Measurements from ENCODE around the gene ZDHHC17.

Gene ZDHHC17

DNA sequence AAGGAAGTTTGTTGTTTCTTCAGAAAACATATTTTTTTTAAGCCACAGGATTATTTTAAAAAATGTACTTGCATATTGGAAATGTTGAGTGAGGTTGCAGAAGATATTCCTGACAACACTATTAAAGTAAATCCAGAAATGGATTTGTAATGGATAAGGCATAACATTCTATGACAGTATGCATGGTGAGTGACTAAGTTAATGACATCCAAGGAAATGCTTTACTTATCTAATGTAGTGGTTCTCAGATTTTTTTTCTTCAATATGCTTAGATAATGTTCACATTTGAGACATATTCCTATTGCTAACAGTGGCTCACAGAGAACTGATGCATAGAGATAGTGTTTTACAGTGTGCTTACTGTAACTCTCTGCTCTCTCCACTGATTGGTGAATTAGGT, 49.4 kb downstream of the ZDHHC17 start:
- CTCF ChIA-PET, result no interaction called here
- no peak for DNase-seq
- no peak overlapping the region for H3K27ac Mint-ChIP-seq
- H3K36me3 Mint-ChIP-seq, result peaks cover 8% of the 10 kb centered on the region
- no peak overlapping the region for H3K4me3 Mint-ChIP-seq
- no peaks in the 10 kb centered on the region for H3K27me3 Mint-ChIP-seq
- no peaks in the 10 kb centered on the region for H3K4me1 Mint-ChIP-seq
- no peaks in the 10 kb centered on the region for H3K9me3 Mint-ChIP-seq

DNA sequence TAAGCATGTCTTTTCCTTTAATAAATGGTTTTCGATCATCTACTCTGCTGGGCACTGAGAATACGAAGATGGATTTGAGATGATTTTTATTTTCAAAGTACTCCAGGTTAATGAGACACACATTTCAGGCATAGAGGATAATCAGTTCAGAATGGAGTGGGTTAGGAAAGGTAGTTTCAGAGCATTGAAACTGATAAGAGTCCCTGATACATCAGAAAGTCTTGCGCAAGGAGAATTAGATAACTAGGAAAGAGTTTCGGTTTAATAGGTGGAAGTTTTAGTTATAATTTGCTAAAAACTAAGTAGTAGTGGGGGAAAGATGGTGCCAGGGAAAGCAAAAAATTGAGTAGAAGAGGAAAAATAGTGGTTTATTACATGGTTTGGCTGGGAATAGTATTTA, 50.1 kb downstream of the ZDHHC17 start:
- Mint-ChIP-seq H3K4me1 (no peaks in the 10 kb centered on the region), H3K27me3 (no peaks in the 10 kb centered on the region), H3K36me3 (peaks cover 8% of the 10 kb centered on the region), H3K9me3 (no peaks in the 10 kb centered on the region), H3K27ac (no peak overlapping the region), H3K4me3 (no peak overlapping the region)
- DNase-seq, result no peak
- CTCF ChIA-PET, result no interaction called here

DNA sequence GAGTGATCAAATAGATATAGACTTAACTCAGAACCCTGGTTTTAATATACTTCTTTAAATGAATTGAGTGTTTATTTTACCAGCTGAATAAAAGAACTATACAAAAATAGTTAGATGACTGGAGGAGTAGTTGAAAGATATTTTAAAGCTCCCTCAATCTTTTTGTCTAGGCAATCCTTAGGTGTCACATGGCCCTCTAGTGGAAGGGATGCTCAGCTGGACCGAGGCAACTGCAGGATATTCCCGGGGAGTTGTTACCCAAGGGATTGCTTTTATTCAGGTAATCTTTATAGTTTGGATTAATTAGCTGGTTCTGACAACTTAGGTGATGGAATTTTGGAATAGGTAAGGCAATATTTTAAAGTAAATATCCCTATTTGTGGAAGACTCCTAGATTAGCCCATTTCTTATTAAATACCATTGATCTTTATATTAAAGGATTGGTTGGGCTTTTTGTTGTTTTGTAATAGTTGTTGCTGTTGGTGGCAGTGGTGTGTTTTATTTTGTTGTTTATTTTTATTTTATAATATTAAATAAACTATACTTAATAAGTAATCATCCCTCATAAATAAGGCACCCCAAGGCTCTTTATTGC, 57.1 kb downstream of the ZDHHC17 start:
- no peak for DNase-seq
- Mint-ChIP-seq H3K4me1 (no peaks in the 10 kb centered on the region), H3K36me3 (peaks cover 10% of the 10 kb centered on the region), H3K27me3 (no peaks in the 10 kb centered on the region), H3K4me3 (no peak overlapping the region), H3K9me3 (no peaks in the 10 kb centered on the region), H3K27ac (no peak overlapping the region)
- CTCF ChIA-PET, result interaction anchor here (1.1 to 1.3 kb wide), 2 partner anchors 190 to 199 kb away, joined by 3 to 4 read pairs; no protein-coding TSS in a partner anchor

DNA sequence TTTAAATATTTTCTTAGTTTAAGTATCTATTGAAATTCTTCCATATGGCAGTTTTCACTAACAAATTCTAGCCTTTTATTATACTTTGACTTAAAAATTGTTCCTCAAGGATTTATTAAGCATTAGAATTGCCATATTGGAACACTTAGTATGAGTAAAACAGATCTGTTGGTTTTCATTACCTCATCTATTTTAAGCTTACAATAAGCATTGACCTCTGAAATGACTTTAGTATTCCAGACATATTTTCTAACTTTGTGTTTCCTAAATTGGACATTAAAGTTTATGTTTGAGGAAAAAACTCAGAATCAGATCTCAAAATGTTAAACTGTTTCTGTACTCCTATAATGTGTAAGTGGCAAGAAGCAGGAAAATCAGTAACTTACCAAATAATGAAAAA, 66.5 kb downstream of the ZDHHC17 start:
- no peak for DNase-seq
- no peak overlapping the region for H3K4me3 Mint-ChIP-seq
- H3K27me3 Mint-ChIP-seq, result no peaks in the 10 kb centered on the region
- no peaks in the 10 kb centered on the region for H3K9me3 Mint-ChIP-seq
- CTCF ChIA-PET, result no interaction called here
- peaks cover 24% of the 10 kb centered on the region for H3K36me3 Mint-ChIP-seq
- no peak overlapping the region for H3K27ac Mint-ChIP-seq
- no peaks in the 10 kb centered on the region for H3K4me1 Mint-ChIP-seq

DNA sequence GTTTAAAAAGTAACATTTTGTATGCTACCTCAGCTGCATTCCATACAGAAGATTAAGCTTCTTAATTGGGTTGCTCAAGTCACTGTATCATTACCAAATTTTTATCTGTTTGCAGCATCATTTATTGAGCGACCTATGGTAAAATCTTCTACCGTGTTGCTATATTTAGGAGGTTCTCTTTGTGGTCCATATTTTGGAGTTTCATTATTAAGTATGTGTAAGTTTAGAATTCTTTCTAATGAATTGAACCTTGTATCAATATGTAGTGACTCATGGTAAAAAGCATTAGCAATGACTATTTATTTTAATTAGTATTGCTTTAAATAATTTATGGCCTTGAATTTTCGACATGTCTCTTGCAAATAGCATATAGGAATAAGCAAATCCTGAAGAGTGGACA, 72.7 kb downstream of the ZDHHC17 start:
- no peak overlapping the region for H3K4me3 Mint-ChIP-seq
- H3K36me3 Mint-ChIP-seq, result peaks cover 6% of the 10 kb centered on the region
- H3K27ac Mint-ChIP-seq, result no peak overlapping the region
- CTCF ChIA-PET, result no interaction called here
- no peaks in the 10 kb centered on the region for H3K4me1 Mint-ChIP-seq
- H3K9me3 Mint-ChIP-seq, result no peaks in the 10 kb centered on the region
- no peak for DNase-seq
- H3K27me3 Mint-ChIP-seq, result no peaks in the 10 kb centered on the region

DNA sequence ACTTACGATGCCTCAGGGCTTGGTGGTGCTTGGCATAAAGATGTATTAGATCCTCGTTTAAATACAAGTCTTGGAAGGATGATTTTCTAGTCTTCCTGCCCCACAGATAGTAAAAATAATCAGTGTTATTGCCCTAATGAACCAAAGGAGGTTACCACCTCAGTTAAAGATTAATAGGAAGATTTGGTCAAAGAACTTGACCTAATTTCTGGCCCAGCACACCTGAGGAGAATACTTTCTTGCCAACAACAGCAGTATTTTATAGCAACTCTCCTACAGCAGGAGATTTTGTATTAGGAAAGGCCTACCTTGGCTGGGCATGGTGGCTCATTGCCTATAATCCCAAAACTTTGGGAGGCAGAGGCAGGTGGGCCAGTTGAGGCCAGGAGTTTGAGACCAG, 83.3 kb downstream of the ZDHHC17 start:
- H3K36me3 Mint-ChIP-seq, result peaks cover 24% of the 10 kb centered on the region
- no peaks in the 10 kb centered on the region for H3K4me1 Mint-ChIP-seq
- H3K9me3 Mint-ChIP-seq, result no peaks in the 10 kb centered on the region
- no peak overlapping the region for H3K4me3 Mint-ChIP-seq
- no peaks in the 10 kb centered on the region for H3K27me3 Mint-ChIP-seq
- H3K27ac Mint-ChIP-seq, result no peak overlapping the region
- CTCF ChIA-PET, result no interaction called here
- no peak for DNase-seq

GRCh38 chr12:76848132-76848531, 84.2 kb downstream of the ZDHHC17 start:
- CTCF ChIA-PET, result no interaction called here
- Mint-ChIP-seq H3K27ac (no peak overlapping the region), H3K4me1 (no peaks in the 10 kb centered on the region), H3K36me3 (peaks cover 26% of the 10 kb centered on the region), H3K27me3 (no peaks in the 10 kb centered on the region), H3K9me3 (no peaks in the 10 kb centered on the region), H3K4me3 (no peak overlapping the region)
- DNase-seq, result no peak

- H3K36me3 Mint-ChIP-seq, result peaks cover 29% of the 10 kb centered on the region
- no peak overlapping the region for H3K27ac Mint-ChIP-seq
- CTCF ChIA-PET, result no interaction called here
- H3K4me1 Mint-ChIP-seq, result no peaks in the 10 kb centered on the region
- H3K9me3 Mint-ChIP-seq, result no peaks in the 10 kb centered on the region
- H3K27me3 Mint-ChIP-seq, result no peaks in the 10 kb centered on the region
- H3K4me3 Mint-ChIP-seq, result no peak overlapping the region
- DNase-seq, result no peak
Observed at GRCh38 chr12:76852106-76852505, 88.2 kb downstream of the ZDHHC17 start.

DNA sequence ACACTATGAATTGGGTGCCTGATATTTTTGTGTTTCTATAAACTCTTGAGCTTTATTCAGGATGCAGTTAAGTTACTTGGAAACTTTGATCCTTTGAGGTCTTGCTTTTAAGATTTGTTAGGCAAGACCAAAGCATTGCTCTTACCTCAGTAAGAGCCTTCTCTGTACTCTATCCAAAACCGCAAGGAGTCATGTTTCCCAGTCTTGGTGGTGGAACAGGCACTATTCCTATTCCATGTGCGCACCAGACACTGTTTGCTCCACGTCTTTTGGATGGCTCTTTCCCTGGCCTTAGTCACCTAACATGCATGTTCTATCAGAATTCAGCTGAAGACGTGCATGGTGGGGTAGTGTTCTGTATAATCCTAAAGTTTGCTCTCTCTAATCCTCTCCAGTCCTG, 91.4 kb downstream of the ZDHHC17 start:
- H3K4me3 Mint-ChIP-seq, result no peak overlapping the region
- no peaks in the 10 kb centered on the region for H3K9me3 Mint-ChIP-seq
- CTCF ChIA-PET, result no interaction called here
- DNase-seq, result no peak
- no peak overlapping the region for H3K27ac Mint-ChIP-seq
- peaks cover 25% of the 10 kb centered on the region for H3K36me3 Mint-ChIP-seq
- H3K4me1 Mint-ChIP-seq, result no peaks in the 10 kb centered on the region
- no peaks in the 10 kb centered on the region for H3K27me3 Mint-ChIP-seq

- Mint-ChIP-seq H3K4me1 (no peaks in the 10 kb centered on the region), H3K9me3 (no peaks in the 10 kb centered on the region), H3K27ac (no peak overlapping the region), H3K4me3 (no peak overlapping the region), H3K36me3 (peaks cover 20% of the 10 kb centered on the region), H3K27me3 (no peaks in the 10 kb centered on the region)
- CTCF ChIA-PET, result interaction anchor here (0.7 kb wide), 1 partner anchor 158 kb away, joined by 3 read pairs; no protein-coding TSS in a partner anchor
- no peak for DNase-seq
Observed at GRCh38 chr12:76856018-76856644, 92.2 kb downstream of the ZDHHC17 start.

- H3K36me3 Mint-ChIP-seq, result peaks cover 8% of the 10 kb centered on the region
- H3K4me1 Mint-ChIP-seq, result no peaks in the 10 kb centered on the region
- H3K4me3 Mint-ChIP-seq, result no peak overlapping the region
- no peak for DNase-seq
- H3K27me3 Mint-ChIP-seq, result peaks cover 7% of the 10 kb centered on the region
- CTCF ChIA-PET, result no interaction called here
- no peak overlapping the region for H3K27ac Mint-ChIP-seq
- H3K9me3 Mint-ChIP-seq, result no peaks in the 10 kb centered on the region
Observed at GRCh38 chr12:76859611-76860010, 95.7 kb downstream of the ZDHHC17 start.

- H3K9me3 Mint-ChIP-seq, result no peaks in the 10 kb centered on the region
- H3K4me3 Mint-ChIP-seq, result no peak overlapping the region
- peaks cover 3% of the 10 kb centered on the region for H3K36me3 Mint-ChIP-seq
- H3K27ac Mint-ChIP-seq, result no peak overlapping the region
- no peaks in the 10 kb centered on the region for H3K4me1 Mint-ChIP-seq
- peaks cover 7% of the 10 kb centered on the region for H3K27me3 Mint-ChIP-seq
- no peak for DNase-seq
- CTCF ChIA-PET, result no interaction called here
Observed at GRCh38 chr12:76860256-76860655, 96.3 kb downstream of the ZDHHC17 start.

- no peak overlapping the region for H3K27ac Mint-ChIP-seq
- no peaks in the 10 kb centered on the region for H3K36me3 Mint-ChIP-seq
- DNase-seq, result no peak
- H3K4me1 Mint-ChIP-seq, result no peaks in the 10 kb centered on the region
- H3K27me3 Mint-ChIP-seq, result peaks cover 10% of the 10 kb centered on the region
- no peak overlapping the region for H3K4me3 Mint-ChIP-seq
- CTCF ChIA-PET, result interaction anchor here (0.6 kb wide), 1 partner anchor 34 kb away, joined by 3 read pairs; no protein-coding TSS in a partner anchor
- H3K9me3 Mint-ChIP-seq, result no peaks in the 10 kb centered on the region
Observed at GRCh38 chr12:76863005-76863670, 99.2 kb downstream of the ZDHHC17 start.

DNA sequence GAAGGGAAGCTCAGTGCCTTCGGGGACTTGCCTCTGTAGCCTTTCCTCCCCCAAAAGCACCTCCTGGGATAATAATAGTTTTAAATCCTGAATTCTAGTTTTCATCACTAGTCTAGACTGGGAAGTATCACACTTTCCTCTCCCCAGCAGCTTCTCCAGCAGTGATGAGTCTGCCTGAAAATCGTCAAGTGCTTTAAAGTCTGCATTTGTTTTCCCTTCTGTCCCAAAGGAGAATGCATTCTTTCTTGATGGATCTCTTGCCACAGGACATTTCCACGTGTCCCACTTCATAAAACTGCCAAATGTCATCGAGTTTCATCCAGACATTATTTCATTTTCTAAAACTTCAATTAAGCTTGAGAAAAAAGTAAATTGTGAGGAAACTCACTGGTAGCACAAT, 99.9 kb downstream of the ZDHHC17 start:
- CTCF ChIA-PET, result interaction anchor here (0.6 kb wide), 1 partner anchor 35 kb away, joined by 3 read pairs; no protein-coding TSS in a partner anchor

GRCh38 chr12:76864791-76865400, 101.0 kb downstream of the ZDHHC17 start:
- CTCF ChIA-PET, result no interaction called here
- DNase-seq, result no peak
- no peak overlapping the region for H3K4me3 Mint-ChIP-seq
- H3K27ac Mint-ChIP-seq, result no peak overlapping the region
- peaks cover 10% of the 10 kb centered on the region for H3K27me3 Mint-ChIP-seq
- no peaks in the 10 kb centered on the region for H3K9me3 Mint-ChIP-seq
- H3K4me1 Mint-ChIP-seq, result no peaks in the 10 kb centered on the region
- no peaks in the 10 kb centered on the region for H3K36me3 Mint-ChIP-seq

More for the DNA sequence above, 99.9 kb downstream of the ZDHHC17 start:
- no peak for DNase-seq
- Mint-ChIP-seq H3K4me1 (no peaks in the 10 kb centered on the region), H3K36me3 (no peaks in the 10 kb centered on the region), H3K27ac (no peak overlapping the region), H3K4me3 (no peak overlapping the region), H3K9me3 (no peaks in the 10 kb centered on the region), H3K27me3 (peaks cover 10% of the 10 kb centered on the region)

Data from activated naive CD4-positive, alpha-beta T cell treated with anti-CD3 and anti-CD28 coated beads, Interleukin-2, amount 10 ng/mL, durations not matched to agents 7 days and 5 days (primary cell).